ENCODE results near the gene POLRMT. TPM values are rescaled to one million over a fixed set of nuclear protein-coding genes. Genes with fewer than 3 reads are reported as not detected.
"Not testable (repeated sequence)": the region's sequence is repeated elsewhere in the genome, so short reads cannot be mapped to it uniquely, and the experiment has no call there.

The POLRMT gene
- total RNA-seq, 1 experiment from 2014 or later, result 40.9 TPM

DNA sequence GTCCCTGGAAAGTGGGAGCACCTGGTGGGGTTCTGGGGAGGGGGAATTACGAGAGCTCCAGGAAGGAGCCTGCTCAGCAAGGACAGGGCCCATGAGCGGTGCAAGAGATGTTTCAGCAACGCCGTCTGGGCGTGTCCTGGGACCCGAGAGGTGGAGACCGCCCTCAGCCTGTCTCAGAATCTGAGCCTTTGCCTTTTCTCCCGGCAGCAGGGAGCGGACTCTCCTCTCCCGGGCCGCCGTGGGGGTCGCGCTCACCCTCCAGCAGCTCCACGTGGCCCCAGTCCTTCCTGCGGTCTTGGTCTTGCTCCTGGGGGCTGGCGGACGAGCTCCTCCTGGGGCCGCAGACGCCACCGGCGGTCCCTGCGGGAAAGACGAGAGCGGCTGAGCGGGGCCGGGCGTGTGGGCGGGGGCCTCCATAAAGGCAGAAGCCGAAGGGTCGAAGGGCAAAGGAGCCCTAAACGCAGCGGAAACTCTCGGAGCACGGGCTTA is 714 bp downstream of the POLRMT start:
- BruUV-seq (replicated peaks), result no TSS peak
- H3K36me3 Mint-ChIP-seq (ENCODE audit: insufficient read depth, unreplicated experiment), result peaks cover 29% of the 10 kb centered on the region
- no peaks in the 10 kb centered on the region for H3K9me3 Mint-ChIP-seq (ENCODE audit: unreplicated experiment)
- intact Hi-C loops (cut with micrococcal nuclease), result loop anchor here (2.0 kb wide), 3 partner anchors 26 to 100 kb away; partner anchors contain the start of gene HCN2
- peak overlapping the region; percentile 84 for H3K4me3 Mint-ChIP-seq (ENCODE audit: unreplicated experiment)
- H3K27ac Mint-ChIP-seq (ENCODE audit: low read depth, unreplicated experiment), result peak overlapping the region; percentile 71
- TF ChIP-seq, protein P1, sequence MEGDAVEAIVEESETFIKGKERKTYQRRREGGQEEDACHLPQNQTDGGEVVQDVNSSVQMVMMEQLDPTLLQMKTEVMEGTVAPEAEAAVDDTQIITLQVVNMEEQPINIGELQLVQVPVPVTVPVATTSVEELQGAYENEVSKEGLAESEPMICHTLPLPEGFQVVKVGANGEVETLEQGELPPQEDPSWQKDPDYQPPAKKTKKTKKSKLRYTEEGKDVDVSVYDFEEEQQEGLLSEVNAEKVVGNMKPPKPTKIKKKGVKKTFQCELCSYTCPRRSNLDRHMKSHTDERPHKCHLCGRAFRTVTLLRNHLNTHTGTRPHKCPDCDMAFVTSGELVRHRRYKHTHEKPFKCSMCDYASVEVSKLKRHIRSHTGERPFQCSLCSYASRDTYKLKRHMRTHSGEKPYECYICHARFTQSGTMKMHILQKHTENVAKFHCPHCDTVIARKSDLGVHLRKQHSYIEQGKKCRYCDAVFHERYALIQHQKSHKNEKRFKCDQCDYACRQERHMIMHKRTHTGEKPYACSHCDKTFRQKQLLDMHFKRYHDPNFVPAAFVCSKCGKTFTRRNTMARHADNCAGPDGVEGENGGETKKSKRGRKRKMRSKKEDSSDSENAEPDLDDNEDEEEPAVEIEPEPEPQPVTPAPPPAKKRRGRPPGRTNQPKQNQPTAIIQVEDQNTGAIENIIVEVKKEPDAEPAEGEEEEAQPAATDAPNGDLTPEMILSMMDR (IDR thresholded peaks at IDR 0.05; ENCODE audit: unreplicated experiment), result no peak
- no peaks in the 10 kb centered on the region for H3K27me3 Mint-ChIP-seq (ENCODE audit: insufficient read depth, unreplicated experiment)
- CTCF ChIA-PET, result interaction anchor here (0.7 to 1.2 kb wide), 2 partner anchors 61 to 159 kb away, joined by 3 to 6 read pairs; no protein-coding TSS in a partner anchor
- peaks cover 5% of the 10 kb centered on the region for H3K4me1 Mint-ChIP-seq (ENCODE audit: insufficient read depth, unreplicated experiment)
- peak; percentile 66 for DNase-seq (ENCODE audit: unreplicated experiment)
- POLR2A ChIA-PET, result interaction anchor here (0.6 to 2.5 kb wide), 9 partner anchors 28 to 269 kb away, joined by 3 to 9 read pairs (median 3); partner anchors contain the start of genes BSG and CDC34

DNA sequence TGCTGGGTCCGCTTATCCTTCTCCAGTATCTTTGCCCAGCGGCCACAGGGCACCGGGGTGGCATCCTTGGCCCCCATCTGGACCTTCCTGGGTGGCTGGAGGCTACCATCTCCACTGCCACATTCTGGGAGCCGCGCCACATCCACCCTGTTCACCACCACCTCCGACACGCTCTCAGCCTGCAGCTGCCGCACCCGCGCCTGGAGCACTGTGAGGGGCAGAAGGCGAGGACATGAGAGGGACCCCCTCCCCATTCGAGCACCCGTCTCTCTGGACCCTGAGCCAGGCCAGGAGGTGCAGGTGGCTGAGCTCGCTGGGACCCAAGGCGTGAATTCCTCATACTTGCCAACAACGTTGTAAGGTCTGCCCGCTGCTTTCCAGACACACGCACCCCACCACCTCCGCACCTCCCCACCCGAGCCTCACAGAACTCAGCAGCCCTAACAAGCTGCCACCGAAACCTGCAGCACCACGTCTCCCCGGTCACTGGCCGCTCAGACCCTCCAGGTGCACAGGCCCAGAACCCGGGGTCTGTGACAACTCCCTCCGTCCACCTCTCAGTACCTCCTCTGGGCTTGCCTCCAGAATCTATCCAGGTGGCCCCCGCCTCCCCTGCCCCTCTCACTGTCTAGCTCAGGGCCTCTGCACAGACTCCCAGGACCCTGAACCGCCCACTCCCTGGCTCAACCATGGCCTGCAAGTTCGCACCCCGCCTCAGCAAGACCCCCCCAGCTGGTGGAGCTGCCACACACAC is 3.2 kb downstream of the POLRMT start:
- intact Hi-C loops (cut with micrococcal nuclease), result no loop called here
- H3K4me1 Mint-ChIP-seq (ENCODE audit: insufficient read depth, unreplicated experiment), result peaks cover 5% of the 10 kb centered on the region
- POLR2A ChIA-PET, result interaction anchor here (0.6 kb wide), 1 partner anchor 18 kb away, joined by 3 read pairs; no protein-coding TSS in a partner anchor
- CTCF ChIA-PET, result interaction anchor here (0.6 kb wide), 1 partner anchor 1668 kb away, joined by 3 read pairs; no protein-coding TSS in a partner anchor
- no peak for DNase-seq (ENCODE audit: unreplicated experiment)
- H3K27me3 Mint-ChIP-seq (ENCODE audit: insufficient read depth, unreplicated experiment), result no peaks in the 10 kb centered on the region
- H3K36me3 Mint-ChIP-seq (ENCODE audit: insufficient read depth, unreplicated experiment), result peaks cover 39% of the 10 kb centered on the region
- BruUV-seq (replicated peaks), result no TSS peak
- TF ChIP-seq, protein P1 (IDR thresholded peaks at IDR 0.05; ENCODE audit: unreplicated experiment), result no peak
- no peaks in the 10 kb centered on the region for H3K9me3 Mint-ChIP-seq (ENCODE audit: unreplicated experiment)
- no peak overlapping the region for H3K27ac Mint-ChIP-seq (ENCODE audit: low read depth, unreplicated experiment)
- H3K4me3 Mint-ChIP-seq (ENCODE audit: unreplicated experiment), result no peak overlapping the region

DNA sequence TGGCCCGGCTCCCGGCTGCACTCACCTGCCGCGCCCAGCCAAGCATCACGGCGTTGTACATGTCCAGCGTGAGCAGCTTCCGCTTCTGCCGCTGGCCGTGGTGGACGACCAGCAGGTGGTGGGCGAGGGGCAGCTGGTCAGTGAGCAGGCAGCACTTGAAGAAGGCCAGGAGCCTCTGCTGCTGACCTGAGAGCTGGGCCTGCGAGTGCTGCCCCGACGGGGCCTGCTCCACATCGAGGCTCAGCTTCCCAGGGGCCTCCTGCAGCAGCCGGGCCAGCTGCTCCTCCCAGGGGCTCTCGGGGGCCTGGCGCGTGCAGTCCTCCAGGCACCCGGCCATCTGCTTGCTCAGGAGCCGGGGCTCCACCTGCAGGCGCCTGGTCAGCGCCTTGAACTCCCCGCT is 3.8 kb downstream of the POLRMT start:
- CTCF ChIA-PET, result interaction anchor here (0.6 kb wide), 1 partner anchor 42 kb away, joined by 3 read pairs; no protein-coding TSS in a partner anchor
- H3K36me3 Mint-ChIP-seq (ENCODE audit: insufficient read depth, unreplicated experiment), result peaks cover 42% of the 10 kb centered on the region
- intact Hi-C loops (cut with micrococcal nuclease), result not testable (repeated sequence)

DNA sequence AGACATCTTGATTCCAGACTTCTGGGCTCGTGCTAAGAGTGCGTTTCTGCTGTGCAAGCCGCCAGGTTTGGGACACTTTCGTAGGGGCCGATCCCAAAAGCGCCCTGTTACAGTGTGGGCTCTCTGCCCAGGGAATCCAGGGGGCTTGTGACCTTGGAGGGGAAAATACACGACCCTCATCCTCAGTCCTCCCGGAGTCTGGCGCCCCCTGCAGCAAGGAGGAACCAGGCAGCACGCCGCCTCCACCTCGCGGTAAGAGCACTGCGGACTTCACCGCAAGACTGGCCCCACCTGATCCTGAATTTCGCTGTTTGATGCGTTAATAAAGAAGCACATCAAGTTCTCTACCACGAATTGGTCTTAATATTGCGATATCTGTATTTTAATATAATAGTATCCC is 5.2 kb downstream of the POLRMT start:
- DNase-seq (ENCODE audit: unreplicated experiment), result no peak
- H3K4me3 Mint-ChIP-seq (ENCODE audit: unreplicated experiment), result no peak overlapping the region
- H3K36me3 Mint-ChIP-seq (ENCODE audit: insufficient read depth, unreplicated experiment), result peaks cover 49% of the 10 kb centered on the region
- intact Hi-C loops (cut with micrococcal nuclease), result no loop called here
- CTCF ChIA-PET, result interaction anchor here (0.6 to 1.0 kb wide), 4 partner anchors 35 to 103 kb away, joined by 3 read pairs; partner anchors contain the start of gene RNF126
- H3K9me3 Mint-ChIP-seq (ENCODE audit: unreplicated experiment), result no peaks in the 10 kb centered on the region
- no TSS peak for BruUV-seq (replicated peaks)
- no peak overlapping the region for H3K27ac Mint-ChIP-seq (ENCODE audit: low read depth, unreplicated experiment)
- TF ChIP-seq, protein P1 (IDR thresholded peaks at IDR 0.05; ENCODE audit: unreplicated experiment), result peak; percentile 14
- no peaks in the 10 kb centered on the region for H3K27me3 Mint-ChIP-seq (ENCODE audit: insufficient read depth, unreplicated experiment)
- POLR2A ChIA-PET, result interaction anchor here (0.9 to 1.1 kb wide), 2 partner anchors 29 to 56 kb away, joined by 3 to 4 read pairs; partner anchors contain the start of gene BSG
- H3K4me1 Mint-ChIP-seq (ENCODE audit: insufficient read depth, unreplicated experiment), result peaks cover 5% of the 10 kb centered on the region

More for the DNA sequence above, 3.8 kb downstream of the POLRMT start:
- H3K27me3 Mint-ChIP-seq (ENCODE audit: insufficient read depth, unreplicated experiment); H3K27ac Mint-ChIP-seq (ENCODE audit: low read depth, unreplicated experiment); BruUV-seq (replicated peaks); DNase-seq (ENCODE audit: unreplicated experiment); H3K4me3 Mint-ChIP-seq (ENCODE audit: unreplicated experiment); H3K9me3 Mint-ChIP-seq (ENCODE audit: unreplicated experiment); H3K4me1 Mint-ChIP-seq (ENCODE audit: insufficient read depth, unreplicated experiment): not testable (repeated sequence)
- POLR2A ChIA-PET, result interaction anchor here (0.6 to 1.1 kb wide), 2 partner anchors 17 to 58 kb away, joined by 3 read pairs; partner anchors contain the start of gene BSG

DNA sequence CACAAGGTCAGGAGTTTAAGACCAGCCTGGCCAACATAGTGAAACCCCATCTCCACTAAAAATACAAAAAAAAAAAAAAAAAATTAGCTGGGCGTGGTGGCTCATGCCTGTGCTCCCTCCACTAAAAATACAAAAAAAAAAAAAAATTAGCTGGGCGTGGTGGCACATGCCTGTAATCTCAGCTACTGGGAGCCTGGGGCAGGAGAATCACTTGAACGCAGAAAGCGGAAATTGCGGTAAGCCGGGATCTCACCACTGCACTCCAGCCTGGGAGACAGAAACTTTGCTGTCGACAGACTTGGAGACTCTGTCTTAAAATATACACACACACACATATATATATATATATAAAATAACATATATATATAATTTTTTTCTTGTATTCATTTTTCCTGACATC is 6.8 kb downstream of the POLRMT start:
- CTCF ChIA-PET; H3K9me3 Mint-ChIP-seq (ENCODE audit: unreplicated experiment); H3K4me3 Mint-ChIP-seq (ENCODE audit: unreplicated experiment); H3K4me1 Mint-ChIP-seq (ENCODE audit: insufficient read depth, unreplicated experiment); intact Hi-C loops (cut with micrococcal nuclease); DNase-seq (ENCODE audit: unreplicated experiment); BruUV-seq (replicated peaks); H3K27ac Mint-ChIP-seq (ENCODE audit: low read depth, unreplicated experiment); H3K27me3 Mint-ChIP-seq (ENCODE audit: insufficient read depth, unreplicated experiment): not testable (repeated sequence)
- POLR2A ChIA-PET, result interaction anchor here (1.1 to 1.9 kb wide), 2 partner anchors 9 to 14 kb away, joined by 3 to 4 read pairs; no protein-coding TSS in a partner anchor
- peaks cover 44% of the 10 kb centered on the region for H3K36me3 Mint-ChIP-seq (ENCODE audit: insufficient read depth, unreplicated experiment)
